Measurements from ENCODE around the gene IER5. TPM values are rescaled to one million over a fixed set of nuclear protein-coding genes. Genes with fewer than 3 reads are reported as not detected.

IER5 gene
- polyA plus RNA-seq, 1 donor from 2014 or later, result 8.4 TPM

GRCh38 chr1:181095260-181095659 is 6.8 kb downstream of the IER5 start:
- no peak overlapping the region for H3K27ac ChIP-seq (ENCODE audit: low read length)
- peaks cover 28% of the 10 kb centered on the region for H3K79me2 ChIP-seq (replicated peaks; ENCODE audit: insufficient read depth, low read length)

GRCh38 chr1:181095763-181096184 is 7.3 kb downstream of the IER5 start:
- no peak overlapping the region for H3K4me2 ChIP-seq (ENCODE audit: low read length)
- peaks cover 8% of the 10 kb centered on the region for H3F3A ChIP-seq (ENCODE audit: insufficient read depth, low read length, poor library complexity, severe bottlenecking)
- no peaks in the 10 kb centered on the region for H3K9me2 ChIP-seq (ENCODE audit: insufficient read depth, low read length)
- no peaks in the 10 kb centered on the region for H3K9me3 ChIP-seq (ENCODE audit: low read length)
- no peak overlapping the region for H2AFZ ChIP-seq (ENCODE audit: low read depth, low read length)
- TF ChIP-seq REST (IDR thresholded peaks at IDR 0.05; ENCODE audit: borderline replicate concordance) (no peak), EZH2 (IDR thresholded peaks at IDR 0.05; ENCODE audit: borderline replicate concordance, insufficient read depth, low read length, poor library complexity, severe bottlenecking) (no peak), MXI1 (conservative IDR thresholded peaks at IDR 0.05; ENCODE audit: poor library complexity, severe bottlenecking) (no peak), CTCF (IDR thresholded peaks at IDR 0.05; ENCODE audit: poor library complexity, severe bottlenecking) (no peak), RAD21 (conservative IDR thresholded peaks at IDR 0.05) (no peak)
- H3K36me3 ChIP-seq (ENCODE audit: insufficient read depth, low read length), result no peaks in the 10 kb centered on the region
- H3K27me3 ChIP-seq (ENCODE audit: insufficient read depth, low read depth, low read length), result no peaks in the 10 kb centered on the region
- no peak overlapping the region for H3K27ac ChIP-seq (ENCODE audit: low read length)
- H3K79me2 ChIP-seq (replicated peaks; ENCODE audit: insufficient read depth, low read length), result peaks cover 23% of the 10 kb centered on the region
- no peaks in the 10 kb centered on the region for H4K20me1 ChIP-seq (ENCODE audit: insufficient read depth)
- H3K9ac ChIP-seq (ENCODE audit: low read length), result no peak overlapping the region
- H3K4me3 ChIP-seq (ENCODE audit: low read length), result no peak overlapping the region

More at GRCh38 chr1:181095260-181095659, 6.8 kb downstream of the IER5 start:
- no peaks in the 10 kb centered on the region for H4K20me1 ChIP-seq (ENCODE audit: insufficient read depth)
- no peaks in the 10 kb centered on the region for H3K9me2 ChIP-seq (ENCODE audit: insufficient read depth, low read length)
- H2AFZ ChIP-seq (ENCODE audit: low read depth, low read length), result no peak overlapping the region
- no peak for TF ChIP-seq TAF1 (IDR thresholded peaks at IDR 0.05; ENCODE audit: low read depth)
- H3K36me3 ChIP-seq (ENCODE audit: insufficient read depth, low read length), result no peaks in the 10 kb centered on the region
- no peak overlapping the region for H3K9ac ChIP-seq (ENCODE audit: low read length)
- H3K4me3 ChIP-seq (ENCODE audit: low read length), result no peak overlapping the region
- H3K9me3 ChIP-seq (ENCODE audit: low read length), result no peaks in the 10 kb centered on the region
- H3K4me2 ChIP-seq (ENCODE audit: low read length), result no peak overlapping the region
- H3K27me3 ChIP-seq (ENCODE audit: insufficient read depth, low read depth, low read length), result no peaks in the 10 kb centered on the region
- peaks cover 8% of the 10 kb centered on the region for H3F3A ChIP-seq (ENCODE audit: insufficient read depth, low read length, poor library complexity, severe bottlenecking)

GRCh38 chr1:181097242-181097641 is 8.7 kb downstream of the IER5 start:
- Histone ChIP-seq H4K20me1 (ENCODE audit: insufficient read depth) (no peaks in the 10 kb centered on the region), H3K79me2 (replicated peaks; ENCODE audit: insufficient read depth, low read length) (peaks cover 8% of the 10 kb centered on the region), H3K4me2 (ENCODE audit: low read length) (no peak overlapping the region), H3K27ac (ENCODE audit: low read length) (no peak overlapping the region), H3K36me3 (ENCODE audit: insufficient read depth, low read length) (no peaks in the 10 kb centered on the region), H3K9ac (ENCODE audit: low read length) (no peak overlapping the region), H3F3A (ENCODE audit: insufficient read depth, low read length, poor library complexity, severe bottlenecking) (peaks cover 8% of the 10 kb centered on the region), H2AFZ (ENCODE audit: low read depth, low read length) (no peak overlapping the region), H3K27me3 (ENCODE audit: insufficient read depth, low read depth, low read length) (no peaks in the 10 kb centered on the region), H3K9me3 (ENCODE audit: low read length) (no peaks in the 10 kb centered on the region), H3K4me3 (ENCODE audit: low read length) (no peak overlapping the region), H3K9me2 (ENCODE audit: insufficient read depth, low read length) (no peaks in the 10 kb centered on the region)
- TF ChIP-seq POLR2AphosphoS5 (IDR thresholded peaks at IDR 0.05), result no peak
- TF ChIP-seq MXI1 (conservative IDR thresholded peaks at IDR 0.05; ENCODE audit: poor library complexity, severe bottlenecking), result no peak
- TF ChIP-seq EZH2 (IDR thresholded peaks at IDR 0.05; ENCODE audit: borderline replicate concordance, insufficient read depth, low read length, poor library complexity, severe bottlenecking), result no peak
- TF ChIP-seq REST (IDR thresholded peaks at IDR 0.05; ENCODE audit: borderline replicate concordance), result no peak
- TF ChIP-seq TAF1 (IDR thresholded peaks at IDR 0.05; ENCODE audit: low read depth), result no peak
- TF ChIP-seq CTCF (IDR thresholded peaks at IDR 0.05; ENCODE audit: poor library complexity, severe bottlenecking), result no peak
- no peak for TF ChIP-seq EP300 (conservative IDR thresholded peaks at IDR 0.05; ENCODE audit: poor library complexity, severe bottlenecking)
- TF ChIP-seq RAD21 (conservative IDR thresholded peaks at IDR 0.05), result no peak
